Measurements from ENCODE around the gene MTRF1L.
"Not testable (repeated sequence)": the region's sequence is repeated elsewhere in the genome, so short reads cannot be mapped to it uniquely, and the experiment has no call there.

MTRF1L gene

DNA sequence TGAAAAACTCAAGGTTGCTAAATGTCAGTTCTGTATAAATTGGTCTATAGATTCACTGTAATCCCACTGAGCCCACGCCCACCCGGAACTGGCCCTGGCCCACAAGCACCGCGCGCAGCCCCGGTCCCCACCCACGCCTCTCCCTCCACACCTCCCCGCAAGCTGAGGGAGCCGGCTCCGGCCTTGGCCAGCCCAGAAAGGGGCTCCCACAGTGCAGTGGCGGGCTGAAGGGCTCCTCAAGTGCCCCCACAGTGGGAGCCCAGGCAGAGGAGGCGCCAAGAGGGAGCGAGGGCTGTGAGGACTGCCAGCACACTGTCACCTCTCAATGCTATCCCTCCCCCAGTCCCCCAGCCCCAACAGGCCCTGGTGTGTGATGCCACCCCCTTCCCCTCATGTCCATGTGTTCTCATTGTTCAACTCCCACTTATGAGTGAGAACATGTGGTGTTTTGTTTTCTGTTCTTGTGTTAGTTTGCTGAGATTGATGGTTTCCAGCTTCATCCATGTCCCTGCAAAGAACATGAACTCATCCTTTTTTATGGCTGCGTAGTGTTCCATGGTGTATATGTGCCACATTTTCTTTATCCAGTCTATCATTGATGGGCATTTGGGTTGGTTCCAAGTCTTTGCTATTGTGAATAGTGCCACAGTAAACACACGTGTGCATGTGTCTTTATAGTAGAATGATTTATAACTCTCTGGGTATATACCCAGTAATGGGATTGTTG, 36.2 kb downstream of the MTRF1L start:
- DNase-seq, result not testable (repeated sequence)

GRCh38 chr6:152959333-152959732, 43.2 kb downstream of the MTRF1L start:
- DNase-seq, result no peak

DNA sequence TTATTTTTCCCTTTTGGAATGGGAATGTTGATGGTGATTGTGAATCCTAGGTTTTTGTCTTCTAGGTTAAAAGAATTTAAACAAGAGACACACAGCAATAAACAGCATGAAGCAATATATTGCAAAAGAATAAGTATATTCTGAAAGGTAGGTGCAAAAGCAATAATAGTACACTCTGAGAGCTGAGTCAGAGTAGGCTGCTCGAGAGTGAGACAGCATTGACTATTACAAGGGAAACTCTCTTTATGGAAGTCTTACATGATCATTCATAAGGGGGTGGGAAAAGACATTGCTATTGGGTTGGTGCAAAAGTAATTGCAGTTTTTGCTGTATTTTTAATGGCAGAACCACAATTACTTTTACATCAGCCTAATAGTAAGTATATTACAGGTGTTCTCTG, 44.7 kb downstream of the MTRF1L start:
- DNase-seq, result no peak

GRCh38 chr6:152954443-152954842, 48.1 kb downstream of the MTRF1L start:
- DNase-seq, result no peak

DNA sequence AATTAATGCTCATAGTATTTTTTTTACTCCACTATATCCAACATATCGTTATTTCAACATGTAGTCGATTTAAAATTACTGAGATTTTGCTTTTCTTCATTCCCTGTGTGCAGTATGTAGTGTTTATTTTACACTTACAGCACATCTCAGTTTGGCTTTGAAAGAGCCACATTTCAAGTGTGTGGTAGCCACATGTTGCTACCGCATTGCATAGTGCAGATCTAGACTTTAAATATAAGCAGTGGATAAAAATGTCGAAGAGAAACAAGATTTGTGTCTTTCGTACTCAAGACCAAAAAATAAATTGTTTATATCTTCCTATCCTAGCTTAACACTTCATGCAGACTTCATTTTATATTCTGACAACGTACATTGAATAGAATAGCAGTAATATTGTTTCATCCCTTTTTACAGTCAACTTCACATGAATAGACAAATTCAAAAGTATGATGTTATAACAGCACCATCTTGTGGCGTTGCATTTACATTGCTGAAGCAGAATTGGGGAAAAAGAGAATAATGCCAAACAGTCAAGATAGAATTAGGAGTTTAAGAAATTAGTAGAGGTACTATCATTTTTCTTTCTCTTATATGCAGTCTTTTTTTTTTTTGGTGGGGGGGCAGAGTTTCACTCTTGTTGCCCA, 49.5 kb downstream of the MTRF1L start:
- no peak for DNase-seq

- DNase-seq, result no peak
Measured at GRCh38 chr6:152952045-152952444, 50.5 kb downstream of the MTRF1L start.

DNA sequence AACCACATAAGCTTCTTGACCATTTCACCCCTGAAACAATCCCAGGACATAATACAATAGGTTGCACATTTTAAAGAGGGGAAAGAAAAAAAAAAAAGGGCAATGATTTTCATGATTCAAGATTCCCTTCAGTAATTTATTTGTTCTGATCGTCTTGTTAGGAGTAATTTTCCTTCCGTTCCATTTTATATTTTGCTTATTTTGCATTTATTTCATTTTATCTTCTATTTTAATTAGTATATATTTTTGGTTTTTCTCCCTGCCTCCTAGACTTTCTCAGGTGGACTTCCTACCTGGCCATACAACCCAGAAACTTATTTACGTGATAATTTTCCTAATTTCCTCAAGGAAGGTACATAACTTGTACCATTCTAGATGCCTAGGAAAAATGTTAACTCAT, 52.3 kb downstream of the MTRF1L start:
- DNase-seq, result no peak

DNA sequence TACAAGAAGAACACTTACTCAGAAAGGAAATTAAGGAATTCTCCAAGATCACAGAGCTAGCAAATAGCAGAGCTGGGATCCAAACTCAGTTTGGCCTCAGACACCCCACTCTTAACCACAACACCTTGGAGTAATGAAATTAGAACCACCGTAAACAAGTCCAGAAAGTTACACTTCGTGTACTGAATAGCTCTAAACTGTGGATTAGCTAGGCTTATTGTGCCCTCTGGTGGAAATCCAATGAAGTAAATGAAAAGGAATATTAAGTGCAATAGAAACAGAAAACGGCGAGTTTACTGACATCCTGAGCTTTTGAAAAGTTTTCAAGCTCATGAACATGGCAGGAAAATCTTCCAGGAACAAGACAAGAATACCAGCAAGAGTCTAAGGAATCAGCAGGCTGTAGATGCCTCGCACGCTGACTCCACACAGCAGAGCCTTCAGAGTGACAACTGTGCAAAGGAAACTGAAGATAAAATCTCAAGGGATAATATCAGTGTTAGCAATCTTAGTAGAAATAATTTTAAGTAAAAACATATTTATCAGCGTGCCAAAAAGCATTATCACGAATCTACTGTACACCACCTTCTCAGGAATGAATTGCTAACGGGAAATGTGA, 54.2 kb downstream of the MTRF1L start:
- peak; percentile 17 for DNase-seq

GRCh38 chr6:152946995-152947394, 55.5 kb downstream of the MTRF1L start:
- no peak for DNase-seq

- no peak for DNase-seq
Measured at GRCh38 chr6:152946484-152946883, 56.0 kb downstream of the MTRF1L start.

- no peak for DNase-seq
Measured at GRCh38 chr6:152943260-152943897, 59.1 kb downstream of the MTRF1L start.

DNA sequence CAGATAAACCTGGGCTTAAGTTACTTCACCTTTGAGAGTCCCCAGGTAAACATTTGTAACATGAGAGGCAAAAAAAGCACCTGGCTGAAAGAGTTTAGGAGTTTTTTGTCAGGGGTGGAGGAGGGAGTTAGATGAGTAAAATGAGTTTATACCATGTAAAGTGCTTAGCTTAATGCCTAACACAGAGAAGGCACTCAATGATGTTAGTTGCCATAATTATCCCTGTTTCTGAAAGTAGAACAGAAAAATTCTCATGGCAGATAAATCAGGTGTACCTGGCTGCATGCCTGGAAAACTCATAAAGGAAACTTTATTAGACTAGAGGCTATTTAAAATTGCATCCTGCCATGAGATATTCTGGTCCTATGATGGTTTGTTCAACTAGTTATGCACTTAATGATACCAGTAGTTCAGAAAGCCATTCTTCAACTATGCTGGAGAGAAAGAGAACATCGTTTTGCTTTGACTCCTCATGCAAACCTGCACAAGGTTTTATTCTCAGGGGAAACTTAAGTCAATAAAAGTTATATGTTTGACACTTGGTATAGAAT, 60.1 kb downstream of the MTRF1L start:
- DNase-seq, result no peak

DNA sequence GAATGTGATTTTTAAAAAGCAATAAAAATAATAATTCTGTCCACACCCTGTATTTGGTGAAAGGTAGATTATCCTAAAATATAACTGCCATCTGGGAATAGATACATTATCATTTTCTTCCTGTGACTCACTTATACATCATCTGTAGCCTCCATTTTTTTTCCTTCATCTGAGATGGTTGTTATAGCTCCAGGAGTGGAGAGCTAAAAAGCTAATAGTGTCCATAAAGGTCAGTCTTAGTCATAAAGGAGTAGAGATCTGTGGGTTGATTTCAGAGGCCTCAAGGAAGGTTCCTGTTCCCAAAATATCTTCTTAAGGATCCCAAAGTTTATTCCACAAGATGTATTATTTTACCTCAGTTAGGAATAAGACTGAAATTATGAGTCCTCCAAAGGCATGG, 60.8 kb downstream of the MTRF1L start:
- DNase-seq, result no peak
